ENCODE data around the gene UNC80. TPM values are rescaled to one million over a fixed set of nuclear protein-coding genes. Genes with fewer than 3 reads are reported as not detected.

UNC80 gene
- polyA plus RNA-seq, 1 of the 3 experiments (the other 2 are of a cell fraction): 0.59 TPM

DNA sequence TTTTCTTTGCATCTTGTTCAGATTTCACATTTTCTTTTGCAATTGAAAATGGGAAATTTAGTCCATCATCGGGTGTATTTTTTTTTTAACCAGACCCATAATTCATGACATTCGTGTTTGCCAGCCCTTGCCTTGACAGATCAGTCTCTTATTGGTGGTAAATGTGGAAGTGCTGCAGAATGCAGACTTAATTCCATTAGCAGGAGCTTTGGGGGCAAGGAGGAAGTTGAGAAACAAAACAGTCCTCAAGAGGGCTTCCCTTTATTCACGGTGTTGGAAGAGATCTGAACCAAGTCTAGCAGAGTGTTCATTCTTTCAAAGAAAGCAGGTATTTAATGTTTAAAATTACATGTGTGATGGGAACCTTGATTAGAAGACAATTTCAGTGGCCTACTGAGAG lies 214.2 kb downstream of the UNC80 start:
- no peaks in the 10 kb centered on the region for H3K79me2 ChIP-seq (ENCODE audit: insufficient read depth)
- H3K4me1 ChIP-seq (ENCODE audit: control insufficient read depth in 1 of 2, insufficient read depth in 2 of 2, low read depth in 1 of 2, low read length in 1 of 2): no peaks in the 10 kb centered on the region
- H3F3A ChIP-seq (replicated peaks; ENCODE audit: insufficient read depth): no peaks in the 10 kb centered on the region
- H3K36me3 ChIP-seq (replicated peaks in 1 of 2; ENCODE audit: control insufficient read depth in 1 of 2, insufficient read depth in 2 of 2, low read length in 1 of 2): no peaks in the 10 kb centered on the region
- H3K9me2 ChIP-seq: no peaks in the 10 kb centered on the region
- H3K27me3 ChIP-seq (ENCODE audit: insufficient read depth): no peaks in the 10 kb centered on the region
- WGBS (ENCODE audit: low lambda C conversion rate): 66% methylated on average over 3 of the region's 3 CpGs
- H3K4me3 ChIP-seq (ENCODE audit: low read depth in 2 of 2, low read length in 1 of 2): no peak overlapping the region
- H3K9ac ChIP-seq: no peak overlapping the region
- CTCF ChIA-PET: interaction anchor here (1.0 to 1.9 kb wide), 4 partner anchors 8 to 217 kb away, joined by 3 to 10 read pairs (median 6); no protein-coding TSS in a partner anchor
- no peak for DNase-seq
- H4K20me1 ChIP-seq (ENCODE audit: insufficient read depth): no peaks in the 10 kb centered on the region
- H3K9me3 ChIP-seq: no peaks in the 10 kb centered on the region
- H3K27ac ChIP-seq (ENCODE audit: low read depth in 2 of 2, low read length in 1 of 2): no peak overlapping the region
- H3K4me2 ChIP-seq: no peak overlapping the region
- no peak for TF ChIP-seq GATA2 (CRISPR knock-in tag; IDR thresholded peaks at IDR 0.05)
- TF ChIP-seq RFX5 (IDR thresholded peaks at IDR 0.05; ENCODE audit: low read length): no peak
- TF ChIP-seq, protein P1, sequence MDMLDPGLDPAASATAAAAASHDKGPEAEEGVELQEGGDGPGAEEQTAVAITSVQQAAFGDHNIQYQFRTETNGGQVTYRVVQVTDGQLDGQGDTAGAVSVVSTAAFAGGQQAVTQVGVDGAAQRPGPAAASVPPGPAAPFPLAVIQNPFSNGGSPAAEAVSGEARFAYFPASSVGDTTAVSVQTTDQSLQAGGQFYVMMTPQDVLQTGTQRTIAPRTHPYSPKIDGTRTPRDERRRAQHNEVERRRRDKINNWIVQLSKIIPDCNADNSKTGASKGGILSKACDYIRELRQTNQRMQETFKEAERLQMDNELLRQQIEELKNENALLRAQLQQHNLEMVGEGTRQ (IDR thresholded peaks at IDR 0.05; ENCODE audit: borderline replicate concordance, low read depth, low read length): no peak
- TF ChIP-seq FOXJ3 (CRISPR knock-in tag; IDR thresholded peaks at IDR 0.05): no peak
- TF ChIP-seq, protein P2, sequence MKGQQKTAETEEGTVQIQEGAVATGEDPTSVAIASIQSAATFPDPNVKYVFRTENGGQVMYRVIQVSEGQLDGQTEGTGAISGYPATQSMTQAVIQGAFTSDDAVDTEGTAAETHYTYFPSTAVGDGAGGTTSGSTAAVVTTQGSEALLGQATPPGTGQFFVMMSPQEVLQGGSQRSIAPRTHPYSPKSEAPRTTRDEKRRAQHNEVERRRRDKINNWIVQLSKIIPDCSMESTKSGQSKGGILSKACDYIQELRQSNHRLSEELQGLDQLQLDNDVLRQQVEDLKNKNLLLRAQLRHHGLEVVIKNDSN (IDR thresholded peaks at IDR 0.05; ENCODE audit: borderline replicate concordance, low read depth): no peak
- TF ChIP-seq RCOR1 (IDR thresholded peaks at IDR 0.05; ENCODE audit: low read length): no peak
- no peak for TF ChIP-seq JUND (IDR thresholded peaks at IDR 0.05)
- TF ChIP-seq TEAD4 (IDR thresholded peaks at IDR 0.05; ENCODE audit: borderline replicate concordance, insufficient read depth): no peak
- no peak for TF ChIP-seq FOXM1 (IDR thresholded peaks at IDR 0.05; ENCODE audit: low read depth)
- no peak for TF ChIP-seq EZH2phosphoT487 (IDR thresholded peaks at IDR 0.05; ENCODE audit: borderline replicate concordance, low read depth)
- TF ChIP-seq RAD21 (IDR thresholded peaks at IDR 0.05; ENCODE audit: low read length): no peak
- TF ChIP-seq GABPA (IDR thresholded peaks at IDR 0.05; ENCODE audit: low read depth): no peak
- no peak for TF ChIP-seq POLR2AphosphoS5 (IDR thresholded peaks at IDR 0.05; ENCODE audit: low read depth, low read length)
- TF ChIP-seq NFIC (IDR thresholded peaks at IDR 0.05; ENCODE audit: borderline replicate concordance): no peak
- TF ChIP-seq, protein P3, sequence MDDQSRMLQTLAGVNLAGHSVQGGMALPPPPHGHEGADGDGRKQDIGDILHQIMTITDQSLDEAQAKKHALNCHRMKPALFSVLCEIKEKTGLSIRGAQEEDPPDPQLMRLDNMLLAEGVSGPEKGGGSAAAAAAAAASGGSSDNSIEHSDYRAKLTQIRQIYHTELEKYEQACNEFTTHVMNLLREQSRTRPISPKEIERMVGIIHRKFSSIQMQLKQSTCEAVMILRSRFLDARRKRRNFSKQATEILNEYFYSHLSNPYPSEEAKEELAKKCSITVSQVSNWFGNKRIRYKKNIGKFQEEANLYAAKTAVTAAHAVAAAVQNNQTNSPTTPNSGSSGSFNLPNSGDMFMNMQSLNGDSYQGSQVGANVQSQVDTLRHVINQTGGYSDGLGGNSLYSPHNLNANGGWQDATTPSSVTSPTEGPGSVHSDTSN (IDR thresholded peaks at IDR 0.05): no peak
- no peak for TF ChIP-seq MEF2A (IDR thresholded peaks at IDR 0.05; ENCODE audit: borderline replicate concordance, low read depth)
- TF ChIP-seq TAF1 (IDR thresholded peaks at IDR 0.05; ENCODE audit: borderline replicate concordance, low read depth, low read length): no peak
- no peak for TF ChIP-seq EP300 (IDR thresholded peaks at IDR 0.05; ENCODE audit: borderline replicate concordance in 1 of 2, low read depth in 1 of 2, low read length in 1 of 2)
- no peak overlapping the region for H2AFZ ChIP-seq (ENCODE audit: low read depth)
- POLR2A ChIA-PET: no interaction called here
